HuH-7 (cell line): Measurements from ENCODE around the gene CTR9.

ENCODE experiments used
- DNase-seq: peaks from one replicate; pipeline ENCODE4 v3.0.0; 2011; ENCODE audit warnings: low spot score

CTR9 gene

GRCh38 chr11:10750838-10751580, at the start of gene CTR9:
Gene CTR9 (plus strand): TSS chr11:10751246. CDS start chr11:10751413, 167 bp downstream.
- peak; percentile 78 for DNase-seq

DNA sequence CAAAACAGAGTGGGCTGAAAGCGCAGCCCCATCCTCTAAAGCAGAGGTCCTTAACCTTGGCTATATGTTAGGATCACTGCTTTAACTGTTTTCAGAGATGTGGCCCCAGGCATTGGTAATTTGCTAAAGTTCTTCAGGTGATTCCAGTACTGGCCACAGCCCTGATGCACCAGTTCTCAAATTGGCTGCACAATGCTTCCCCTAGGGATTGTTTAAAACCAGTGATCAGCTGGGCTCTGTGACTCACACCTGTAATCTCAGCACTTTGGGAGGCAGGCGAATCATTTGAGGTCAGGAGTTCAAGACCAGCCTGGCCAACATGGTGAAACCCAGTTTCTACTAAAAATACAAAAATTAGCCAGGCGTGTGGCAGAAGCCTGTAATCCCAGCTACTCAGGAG, 49.1 kb upstream of the CTR9 start:
- no peak for DNase-seq

DNA sequence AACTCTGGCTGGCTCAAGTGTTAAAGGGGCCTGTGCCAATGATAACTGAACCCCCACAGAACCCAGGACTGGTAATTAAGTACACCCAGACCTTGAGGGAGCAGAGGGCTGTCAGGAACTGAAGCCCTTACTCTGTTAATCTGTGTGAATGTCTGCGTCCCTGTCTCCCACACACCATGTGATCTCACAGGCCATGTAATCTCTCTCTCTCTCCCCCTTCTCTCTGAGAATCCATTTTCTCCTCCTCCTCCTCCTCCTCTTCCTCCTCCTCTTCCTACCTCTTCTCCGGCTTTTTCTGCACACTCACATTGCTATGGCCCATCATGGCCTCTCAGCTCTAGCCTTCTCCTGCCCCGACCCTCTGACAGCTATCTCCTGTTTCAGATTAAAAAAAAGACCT, 42.9 kb upstream of the CTR9 start:
- no peak for DNase-seq

GRCh38 chr11:10709299-10710086, 41.6 kb upstream of the CTR9 start:
- DNase-seq = no peak

GRCh38 chr11:10715571-10715970, 35.5 kb upstream of the CTR9 start:
- DNase-seq = no peak

DNA sequence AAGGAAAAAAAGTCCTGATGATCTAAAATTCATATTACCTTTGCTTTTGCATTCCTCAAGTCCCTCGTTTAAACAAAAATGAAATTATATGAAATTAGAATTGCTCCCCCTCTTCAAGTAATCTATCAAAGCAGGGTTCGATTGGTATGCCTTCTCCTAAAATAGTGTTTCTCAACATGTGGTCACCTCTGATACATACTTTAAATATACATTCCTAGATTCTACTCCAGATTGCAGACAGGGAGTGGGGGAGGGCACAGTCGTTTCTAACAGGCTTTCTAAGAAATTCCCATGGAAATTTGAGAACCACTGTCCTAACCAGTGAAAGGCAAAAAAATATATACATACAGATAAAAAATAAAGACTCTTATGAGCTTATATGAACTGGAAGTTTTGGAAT, 34.9 kb upstream of the CTR9 start:
- DNase-seq = no peak

DNA sequence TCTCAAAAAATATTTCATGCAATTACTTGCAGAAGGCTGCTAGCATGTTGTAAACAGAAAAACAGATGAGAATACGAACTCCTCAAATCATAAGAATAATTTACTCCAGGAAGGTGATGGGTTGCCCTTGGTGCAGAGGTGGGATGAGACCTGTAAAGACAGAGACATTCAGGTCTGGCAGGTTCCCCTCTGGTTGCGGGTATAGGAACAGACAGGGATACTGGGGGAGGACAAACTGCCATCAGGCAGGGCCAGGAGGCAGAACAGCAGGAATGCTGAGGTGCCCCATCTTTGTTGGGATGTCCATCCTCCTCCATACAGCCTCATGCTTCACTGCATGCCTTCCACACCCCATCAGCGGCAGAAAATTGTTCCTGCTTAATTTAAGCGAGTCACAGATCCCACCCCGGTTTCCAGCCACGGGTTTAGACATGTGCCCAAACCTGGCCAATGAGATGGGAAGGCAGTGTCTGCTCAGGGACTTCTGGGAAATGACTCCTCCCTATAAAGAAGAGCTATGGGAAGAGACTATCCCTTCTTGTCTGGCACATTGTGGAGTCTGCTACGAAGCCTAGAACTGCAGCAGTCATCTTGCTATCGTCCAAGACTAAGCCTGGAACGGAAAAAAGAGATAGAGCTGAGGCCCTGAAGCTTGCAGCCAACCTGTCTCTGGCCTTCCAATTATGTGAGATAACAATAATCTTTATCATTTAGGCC, 34.3 kb upstream of the CTR9 start:
- DNase-seq = no peak

GRCh38 chr11:10719616-10720015, 31.4 kb upstream of the CTR9 start:
- DNase-seq = no peak

DNA sequence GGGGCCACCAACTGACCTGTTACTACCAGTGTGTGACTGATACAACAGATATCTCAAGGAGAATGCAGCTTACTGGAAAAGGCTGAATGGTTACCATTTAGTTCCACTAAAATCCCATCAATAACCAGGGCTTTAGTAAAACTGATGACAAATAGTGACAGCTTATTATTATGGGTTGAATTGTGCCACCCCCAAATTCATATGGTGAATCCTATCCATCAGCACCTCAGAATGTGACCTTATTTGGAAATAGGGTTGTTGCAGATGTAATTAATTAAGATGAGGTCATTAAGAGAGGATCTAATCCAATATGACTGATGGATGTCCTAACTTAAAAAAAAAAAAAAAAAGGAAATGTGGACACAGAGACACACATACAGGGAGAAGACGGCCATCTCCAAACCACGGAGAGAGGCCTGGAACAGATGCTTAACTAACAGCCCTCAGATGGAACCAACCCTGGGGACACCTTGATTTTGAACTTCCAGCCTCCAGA, 30.1 kb upstream of the CTR9 start:
- DNase-seq = no peak

DNA sequence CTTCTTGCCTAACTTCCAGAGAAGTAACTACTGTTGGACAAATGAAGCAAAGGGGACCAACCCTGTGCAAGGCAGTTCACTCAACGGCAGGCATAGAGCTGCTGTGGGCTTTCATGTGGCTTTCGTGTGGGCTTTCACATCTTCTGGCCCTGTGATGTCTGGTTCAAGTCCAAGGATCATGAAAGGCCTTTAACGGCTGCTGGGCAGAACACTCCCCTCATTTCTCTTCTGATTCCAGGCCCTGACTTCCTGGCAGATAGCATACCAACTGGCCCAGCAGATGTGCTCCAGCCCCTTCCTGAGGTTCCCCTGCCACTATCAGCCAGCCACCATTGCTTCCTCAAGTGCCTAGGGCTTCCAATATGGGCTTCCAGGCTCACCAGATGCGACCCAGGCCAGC, 28.7 kb upstream of the CTR9 start:
- no peak for DNase-seq

- no peak for DNase-seq
Measured at GRCh38 chr11:10725114-10725906, 25.7 kb upstream of the CTR9 start.

- DNase-seq = no peak
Measured at GRCh38 chr11:10725907-10726253, 25.2 kb upstream of the CTR9 start.

GRCh38 chr11:10727146-10727851, 23.7 kb upstream of the CTR9 start:
- DNase-seq = no peak

DNA sequence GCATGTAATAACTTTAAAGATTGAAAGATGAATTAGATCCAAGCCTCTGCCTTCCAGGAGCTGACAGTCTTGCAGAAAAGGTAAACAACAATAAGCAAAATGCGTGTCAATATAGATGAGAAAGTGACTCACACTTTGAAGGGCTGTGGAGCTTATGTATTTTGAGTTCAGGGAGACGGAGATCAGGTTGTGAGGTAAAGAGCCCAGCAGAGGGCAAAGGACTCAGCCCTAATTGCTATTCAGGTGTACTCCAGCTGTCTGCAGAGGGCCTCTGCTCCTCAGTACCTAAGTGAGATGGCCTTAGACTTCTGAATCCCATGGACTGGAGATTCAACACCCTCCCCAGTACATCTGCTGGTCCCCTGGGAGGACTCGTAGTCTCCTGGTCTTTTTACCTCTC, 22.9 kb upstream of the CTR9 start:
- no peak for DNase-seq

- no peak for DNase-seq
Measured at GRCh38 chr11:10728789-10729472, 22.1 kb upstream of the CTR9 start.

GRCh38 chr11:10730151-10730550, 20.9 kb upstream of the CTR9 start:
- DNase-seq = no peak

DNA sequence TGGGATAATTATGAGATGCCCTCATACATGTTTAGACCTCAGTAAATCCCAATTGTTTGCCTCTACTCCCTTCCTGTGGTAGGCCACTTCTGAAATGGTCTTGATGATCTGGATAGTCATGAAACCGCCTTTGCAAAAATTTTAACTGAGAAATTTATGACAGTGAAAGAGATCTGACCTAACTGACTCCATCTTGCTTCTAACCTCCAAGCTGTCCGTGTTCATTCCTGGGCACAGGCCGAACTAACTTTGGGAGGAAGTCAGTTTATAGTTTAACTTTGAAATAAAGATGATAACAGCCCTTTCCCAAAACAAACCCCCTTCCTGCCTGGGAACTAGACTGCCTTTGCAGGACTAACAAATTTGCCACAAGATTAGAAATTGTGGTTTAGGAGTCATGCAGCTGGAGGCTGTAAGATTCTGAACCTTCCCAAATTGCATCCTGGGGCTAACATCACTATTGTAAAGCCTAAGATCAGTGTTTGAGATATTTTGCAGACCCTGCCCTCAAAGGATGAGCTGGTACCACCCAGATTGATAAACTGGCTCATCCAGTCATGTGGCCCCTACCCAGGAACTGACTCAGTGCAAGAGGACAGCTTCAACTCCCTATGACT, 19.9 kb upstream of the CTR9 start:
- DNase-seq = no peak

- peak; percentile 89 for DNase-seq
Measured at GRCh38 chr11:10735481-10736475, 15.3 kb upstream of the CTR9 start.
